ENCODE results near the gene NT5C2.

DNA sequence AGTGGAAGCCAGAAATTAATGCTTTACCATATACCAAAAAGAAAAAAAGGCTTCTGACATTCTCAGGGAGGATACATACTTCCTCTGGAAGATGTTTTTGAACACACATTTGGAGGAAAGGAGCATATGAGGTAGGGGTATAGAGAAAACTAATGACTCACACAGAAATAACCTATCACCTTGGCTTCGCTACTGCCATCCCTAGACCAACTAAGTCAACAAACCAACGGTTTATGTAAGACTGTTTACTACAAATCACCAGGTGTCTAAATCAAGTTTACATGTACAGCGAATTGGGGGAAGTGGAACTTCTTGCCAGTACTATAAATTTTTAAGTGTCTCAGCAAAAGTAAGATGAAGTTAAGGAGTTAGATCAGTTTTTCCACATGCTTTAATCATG is 96.9 kb downstream of the NT5C2 start:
- TF ChIP-seq, protein P1, sequence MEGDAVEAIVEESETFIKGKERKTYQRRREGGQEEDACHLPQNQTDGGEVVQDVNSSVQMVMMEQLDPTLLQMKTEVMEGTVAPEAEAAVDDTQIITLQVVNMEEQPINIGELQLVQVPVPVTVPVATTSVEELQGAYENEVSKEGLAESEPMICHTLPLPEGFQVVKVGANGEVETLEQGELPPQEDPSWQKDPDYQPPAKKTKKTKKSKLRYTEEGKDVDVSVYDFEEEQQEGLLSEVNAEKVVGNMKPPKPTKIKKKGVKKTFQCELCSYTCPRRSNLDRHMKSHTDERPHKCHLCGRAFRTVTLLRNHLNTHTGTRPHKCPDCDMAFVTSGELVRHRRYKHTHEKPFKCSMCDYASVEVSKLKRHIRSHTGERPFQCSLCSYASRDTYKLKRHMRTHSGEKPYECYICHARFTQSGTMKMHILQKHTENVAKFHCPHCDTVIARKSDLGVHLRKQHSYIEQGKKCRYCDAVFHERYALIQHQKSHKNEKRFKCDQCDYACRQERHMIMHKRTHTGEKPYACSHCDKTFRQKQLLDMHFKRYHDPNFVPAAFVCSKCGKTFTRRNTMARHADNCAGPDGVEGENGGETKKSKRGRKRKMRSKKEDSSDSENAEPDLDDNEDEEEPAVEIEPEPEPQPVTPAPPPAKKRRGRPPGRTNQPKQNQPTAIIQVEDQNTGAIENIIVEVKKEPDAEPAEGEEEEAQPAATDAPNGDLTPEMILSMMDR (IDR thresholded peaks at IDR 0.05; ENCODE audit: control extremely low read depth in 1 of 3, insufficient read depth in 1 of 3, low read depth in 1 of 3, low read length in 3 of 3) = no peak
- no peak for TF ChIP-seq POLR2AphosphoS5 (IDR thresholded peaks at IDR 0.05; ENCODE audit: low read depth, low read length)
